K562 (cell line): ENCODE results near the gene DNAJC18. TPM values are rescaled to one million over a fixed set of nuclear protein-coding genes. Genes with fewer than 3 reads are reported as not detected.

Source experiments
- ATAC-seq: fragments of 200-7000 bp; cut with Tn5 transposase; 3 replicates; pipeline ENCODE4 v1.9.1; 2020; ENCODE audit warnings: moderate library complexity
- BruUV-seq: library from RNA; stranded (reverse); fragments of 400-500 nt; replicated peaks from 2 replicates; lab custom pipeline; 2021; lab: Mats Ljungman, UMichigan
- CTCF ChIA-PET: fragments of 300-600 bp; formaldehyde crosslinking; extraction: SDS; loops from one replicate; lab custom pipeline; 2021; ENCODE audit warnings: low intra/inter-chr PET ratio; lab: Yijun Ruan, JAX
- POLR2A ChIA-PET: fragments of 300-600, 350-650 bp; sonication (Branson Sonifier 250); formaldehyde crosslinking; extraction: SDS; loops from one replicate; lab custom pipeline; 2021; ENCODE audit warnings: antibody characterized with exemption, inconsistent platforms; lab: Yijun Ruan, JAX
- DNase-seq, 4 experiments: peaks; one replicate each; pipeline versions ENCODE4 v3.0.0 to v3.0.0-alpha.2; 2011 to 2018; ENCODE audit warnings: low spot score in 3 of 4, mixed read lengths in 3 of 4; ENCODE audit errors: extremely low read depth in 1 of 4
- FAIRE-seq: peaks from 2 replicates; lab custom pipeline; 2011; peaks lifted over from hg19 to GRCh38; lab: Jason Lieb, UNC
- H2AFZ ChIP-seq: 2 replicates; pipeline ENCODE4 v1.6.0; 2011; ENCODE audit warnings: low read depth, low read length, control low read depth, inconsistent platforms
- H3K27ac ChIP-seq: fragments of 200-600 bp; 3 replicates; pipeline ENCODE4 v1.8.0; 2011; ENCODE audit warnings: low read depth, mild to moderate bottlenecking, control low read depth, inconsistent platforms, low read length, moderate library complexity, mixed read lengths; ENCODE audit errors: extremely low read depth
- H3K27me3 ChIP-seq, 2 experiments: fragments of 300-600 bp in 1 of 2; 2 replicates in 1 of 2; 3 replicates in 1 of 2; pipeline versions ENCODE4 v1.6.0 to v1.8.0; 2011; ENCODE audit warnings: inconsistent platforms in 2 of 2, low read length in 2 of 2, mild to moderate bottlenecking in 1 of 2, mixed read lengths in 1 of 2, moderate library complexity in 1 of 2; ENCODE audit not compliant: control insufficient read depth in 2 of 2, insufficient read depth in 2 of 2
- H3K36me3 ChIP-seq: fragments of 300-600 bp; 3 replicates; pipeline ENCODE4 v1.8.0; 2011; ENCODE audit warnings: mild to moderate bottlenecking, low read length, inconsistent platforms; ENCODE audit not compliant: control insufficient read depth, insufficient read depth
- H3K4me1 ChIP-seq, 2 experiments: fragments of 200-600 bp in 1 of 2; replicated peaks in 1 of 2; 2 replicates in 1 of 2; 3 replicates in 1 of 2; pipeline versions ENCODE4 v1.5.1 to v1.8.0; 2011; ENCODE audit warnings: inconsistent platforms in 2 of 2, low read length in 2 of 2, mild to moderate bottlenecking in 1 of 2, mixed read lengths in 1 of 2, moderate library complexity in 1 of 2; ENCODE audit not compliant: control insufficient read depth in 2 of 2, insufficient read depth in 2 of 2
- H3K4me2 ChIP-seq: 2 replicates; pipeline ENCODE4 v1.6.1; 2011; ENCODE audit warnings: low read length, control low read depth, inconsistent platforms, mixed read lengths; ENCODE audit not compliant: insufficient read depth
- H3K4me3 ChIP-seq: fragments of 200-600 bp; sonication (generic), shearing (Covaris generic); 2 replicates; pipeline ENCODE4 v1.5.1; 2016; ENCODE audit warnings: control low read depth, inconsistent platforms
- H3K79me2 ChIP-seq: fragments of 200-600 bp; 3 replicates; pipeline ENCODE4 v1.8.0; 2011; ENCODE audit warnings: low read length, inconsistent platforms; ENCODE audit not compliant: control insufficient read depth, insufficient read depth
- H3K9ac ChIP-seq, 2 experiments: 2 replicates each; pipeline versions ENCODE4 v1.6.0 to v1.6.1; 2011; ENCODE audit warnings: low read depth in 2 of 2, low read length in 2 of 2, control low read depth in 1 of 2, inconsistent platforms in 1 of 2, mild to moderate bottlenecking in 1 of 2, mixed read lengths in 1 of 2; ENCODE audit not compliant: insufficient read depth in 1 of 2
- H3K9me1 ChIP-seq: one replicate; pipeline ENCODE4 v1.6.0; 2011; ENCODE audit warnings: inconsistent platforms, mild to moderate bottlenecking, low read length, moderate library complexity; ENCODE audit not compliant: control insufficient read depth, insufficient read depth
- H3K9me3 ChIP-seq: replicated peaks from 2 replicates; pipeline ENCODE4 v1.5.1; 2011; ENCODE audit warnings: low read depth, low read length, inconsistent platforms; ENCODE audit not compliant: control insufficient read depth, insufficient read depth
- H4K20me1 ChIP-seq: replicated peaks from 2 replicates; pipeline ENCODE4 v1.6.1; 2011; ENCODE audit warnings: low read length, inconsistent platforms, mixed read lengths; ENCODE audit not compliant: control insufficient read depth, insufficient read depth
- BCLAF1 ChIP-seq, 2 experiments: fragments of 450-650 bp in 1 of 2; IDR thresholded peaks; 2 replicates each; pipeline ENCODE4 v1.6.1; 2011 to 2017; ENCODE audit warnings: low read depth in 2 of 2, antibody characterized with exemption in 1 of 2, borderline replicate concordance in 1 of 2, low read length in 1 of 2, mild to moderate bottlenecking in 1 of 2, mixed read lengths in 1 of 2; ENCODE audit not compliant: control insufficient read depth in 1 of 2
- ELK1 ChIP-seq: sonication (generic); formaldehyde crosslinking; IDR thresholded peaks from 2 replicates; pipeline ENCODE4 v1.8.1; 2022; ENCODE audit warnings: missing genetic modification reagents
- GTF2B ChIP-seq: IDR thresholded peaks from 2 replicates; pipeline ENCODE4 v1.6.1; 2011; ENCODE audit not compliant: insufficient read length; ENCODE audit errors: extremely low read depth
- HBP1 ChIP-seq: fragments of 450-650 bp; formaldehyde crosslinking; IDR thresholded peaks from 2 replicates; pipeline ENCODE4 v1.4.0; 2022; ENCODE audit warnings: missing genetic modification characterization
- KHSRP ChIP-seq: fragments of 450-650 bp; IDR thresholded peaks from 2 replicates; pipeline ENCODE4 v1.6.1; 2017
- NFE2 ChIP-seq: IDR thresholded peaks from 2 replicates; pipeline ENCODE4 v1.6.1; 2014; ENCODE audit warnings: antibody characterized with exemption, low read depth
- NRF1 ChIP-seq, 2 experiments: fragments of 450-650 bp; IDR thresholded peaks in 1 of 2; conservative IDR thresholded peaks in 1 of 2; 2 replicates each; pipeline ENCODE4 v1.6.1; 2014; ENCODE audit warnings: mild to moderate bottlenecking in 2 of 2
- RBM22 ChIP-seq: fragments of 200-400 bp; formaldehyde crosslinking; IDR thresholded peaks from 2 replicates; pipeline ENCODE4 v1.6.1; 2018; ENCODE audit warnings: low read length, low read depth; ENCODE audit not compliant: poor library complexity, severe bottlenecking
- ZBTB17 ChIP-seq: fragments of 450-650 bp; formaldehyde crosslinking; IDR thresholded peaks from 2 replicates; pipeline ENCODE4 v1.4.0; 2020; ENCODE audit warnings: mild to moderate bottlenecking
- ZBTB5 ChIP-seq: fragments of 450-650 bp; IDR thresholded peaks from 2 replicates; pipeline ENCODE4 v1.6.1; 2017; ENCODE audit warnings: antibody characterized with exemption
- ZNF384 ChIP-seq: IDR thresholded peaks from 2 replicates; pipeline ENCODE4 v1.6.1; 2012; ENCODE audit warnings: low read depth, low read length, improper control_type of control experiment
- WGBS: fragments of 100-300 bp; shearing (Covaris generic); methylation state at CpG from one replicate; pipeline ENCODE4 v1.1.6; 2016; ENCODE audit warnings: low coverage, mixed read lengths; ENCODE audit not compliant: insufficient coverage; ENCODE audit errors: missing lambda C conversion rate; 5-methylcytosine and 5-hydroxymethylcytosine counted together
- in situ Hi-C: fragments of 300-500 bp; cut with MboI; formaldehyde crosslinking; loops from 4 replicates; pipeline ENCODE4 v1.15.0; 2018; ENCODE audit warnings: inconsistent platforms, mixed read lengths
- intact Hi-C: fragments of 100-400 bp; cut with micrococcal nuclease; formaldehyde crosslinking; loops from 2 replicates; pipeline ENCODE4 v1.14.2; 2022
- polyA plus RNA-seq, 8 experiments: library from polyadenylated mRNA; depleted of rRNA in 4 of 8; stranded (reverse) in 5 of 8; unstranded in 3 of 8; fragments of >200 nt; fragmentation: Nextera tagmentation in 2 of 8; fragmentation: Illumina TruSeq in 1 of 8; extraction: Ambion mirVana in 2 of 8; extraction: Trizol in 1 of 8; gene quantifications; 2 replicates each; pipeline versions ENCODE4 v1.2.1 to v1.2.3, GENCODE V29; 2011 to 2014; ENCODE audit warnings: inconsistent platforms in 1 of 8, missing spikeins in 1 of 8
- total RNA-seq, 7 experiments: library from RNA; depleted of rRNA in 6 of 7; stranded (reverse); fragments of >200 nt in 6 of 7; fragmentation: Illumina TruSeq in 2 of 7; extraction: Trizol in 2 of 7; gene quantifications; 2 replicates each; pipeline versions ENCODE4 v1.2.1 to v1.2.3, GENCODE V29; 2011 to 2021; ENCODE audit warnings: low replicate concordance in 1 of 7

DNAJC18 gene
- total and polyA plus RNA-seq, 9 of the 15 experiments (the other 6 are each of a cell fraction or from before 2014, with no cell fraction given) = 1.5 to 13.3 (median 7.5) TPM

- peak; percentile 99 for FAIRE-seq
- Histone ChIP-seq H4K20me1 (no peaks in the 10 kb centered on the region), H3K27ac (peak within 1 kb of the TSS; percentile 98), H3K4me3 (peak within 1 kb of the TSS; percentile 58), H3K27me3 (no peaks in the 10 kb centered on the region), H2AFZ (peak within 1 kb of the TSS; percentile 99), H3K4me1 (peaks cover 52 to 53% of the 10 kb centered on the region in 2 experiments), H3K9me3 (no peaks in the 10 kb centered on the region), H3K79me2 (peaks cover 43% of the 10 kb centered on the region), H3K4me2 (peak within 1 kb of the TSS; percentile 91), H3K9ac (peak within 1 kb of the TSS; percentile 80 to 91), H3K36me3 (peaks cover 26% of the 10 kb centered on the region; the same call in 2 of the 3 replicates), H3K9me1 (no peaks in the 10 kb centered on the region)
- ChIA-PET CTCF (no interaction called here), POLR2A (interaction anchor here (0.6 to 2.4 kb wide), 13 partner anchors 11 to 201 kb away, joined by 3 to 23 read pairs (median 3); partner anchors contain the start of gene SMIM33)
- BruUV-seq = no TSS peak
- DNase-seq = peak; percentile 75 to 96 (median 82)
- ATAC-seq = peak; percentile 79
- intact Hi-C loops (loop anchor here (1.0 to 2.0 kb wide), 3 partner anchors 21 to 81 kb away; no protein-coding TSS in a partner anchor), in situ Hi-C loops (no loop called here)
- 2% methylated on average over 19 of the region's 19 CpGs for WGBS
- TF ChIP-seq NRF1 (conservative IDR thresholded peaks at IDR 0.05 in 1 of 2, IDR thresholded peaks at IDR 0.05 in 1 of 2) (peak; percentile 27 to 35; a peak in 3 of 4 replicates), ELK1 (CRISPR knock-in tag) (no peak), KHSRP (no peak), ZBTB5 (no peak), ZBTB17 (CRISPR knock-in tag) (0 out of 2 replicates have a peak, but pooled peaks have one; percentile 29), RBM22 (no peak), BCLAF1 (IDR thresholded peaks at IDR 0.05; ENCODE audit: borderline replicate concordance in 1 of 2, control insufficient read depth in 1 of 2, low read depth in 2 of 2, low read length in 1 of 2) (no peak), HBP1 (no peak), ZNF384 (no peak), GTF2B (no peak), NFE2 (no peak)
Observed at GRCh38 chr5:139482050-139482889, 42.9 kb upstream of the DNAJC18 start, which contains the start of gene STING1. Gene STING1 (minus strand): TSS chr5:139482758. CDS start chr5:139481704, 1,054 bp downstream.
